ENCODE results near the gene CDC42EP5.
"Not testable (repeated sequence)": the region's sequence is repeated elsewhere in the genome, so short reads cannot be mapped to it uniquely, and the experiment has no call there.

Gene CDC42EP5

GRCh38 chr19:54461210-54461609, 11.9 kb downstream of the CDC42EP5 start:
- no peak for DNase-seq

- DNase-seq, result no peak
These were observed 12.7 kb downstream of the CDC42EP5 start for GRCh38 chr19:54460230-54461005.

DNA sequence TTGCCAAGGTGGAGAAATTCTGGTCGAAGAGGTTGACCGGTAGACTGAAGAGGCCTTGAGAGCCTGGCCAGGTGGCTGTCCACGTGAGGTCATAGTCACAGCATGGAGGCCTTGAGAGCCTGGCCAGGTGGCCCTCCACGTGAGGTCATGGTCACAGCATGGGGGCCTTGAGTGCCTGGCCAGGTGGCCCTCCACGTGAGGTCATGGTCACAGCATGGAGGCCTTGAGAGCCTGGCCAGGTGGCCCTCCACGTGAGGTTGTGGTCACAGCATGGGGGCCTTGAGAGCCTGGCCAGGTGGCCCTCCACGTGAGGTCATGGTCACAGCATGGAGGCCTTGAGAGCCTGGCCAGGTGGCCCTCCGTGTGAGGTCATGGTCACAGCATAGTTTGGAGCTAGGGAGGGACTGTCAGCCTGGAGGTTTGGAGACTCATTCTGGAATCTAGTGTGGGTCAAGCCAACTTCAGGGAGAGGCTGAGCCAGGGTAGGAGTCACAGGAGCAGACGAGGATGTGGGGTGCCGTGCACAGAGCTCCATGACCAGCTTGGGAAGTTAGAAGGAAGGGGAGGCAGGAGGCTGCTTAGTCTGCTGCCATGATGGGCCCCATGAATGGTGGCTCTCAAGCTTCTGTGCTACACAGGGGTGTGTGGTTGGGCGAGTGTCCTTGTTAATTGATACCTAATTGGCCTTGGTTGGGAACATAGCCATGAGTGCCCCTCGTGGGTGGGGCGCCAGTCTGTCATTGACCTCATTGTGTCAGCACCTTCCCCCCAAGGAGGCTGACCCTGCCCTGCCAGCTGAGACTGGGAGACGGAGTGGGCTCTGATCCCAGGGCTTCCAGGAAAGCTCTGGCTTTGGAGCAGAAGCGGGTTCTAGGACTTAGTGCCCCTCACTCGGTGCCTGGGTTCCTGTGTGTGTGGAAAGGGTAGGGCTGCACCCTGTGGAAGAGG, 13.5 kb downstream of the CDC42EP5 start:
- no peak for DNase-seq

DNA sequence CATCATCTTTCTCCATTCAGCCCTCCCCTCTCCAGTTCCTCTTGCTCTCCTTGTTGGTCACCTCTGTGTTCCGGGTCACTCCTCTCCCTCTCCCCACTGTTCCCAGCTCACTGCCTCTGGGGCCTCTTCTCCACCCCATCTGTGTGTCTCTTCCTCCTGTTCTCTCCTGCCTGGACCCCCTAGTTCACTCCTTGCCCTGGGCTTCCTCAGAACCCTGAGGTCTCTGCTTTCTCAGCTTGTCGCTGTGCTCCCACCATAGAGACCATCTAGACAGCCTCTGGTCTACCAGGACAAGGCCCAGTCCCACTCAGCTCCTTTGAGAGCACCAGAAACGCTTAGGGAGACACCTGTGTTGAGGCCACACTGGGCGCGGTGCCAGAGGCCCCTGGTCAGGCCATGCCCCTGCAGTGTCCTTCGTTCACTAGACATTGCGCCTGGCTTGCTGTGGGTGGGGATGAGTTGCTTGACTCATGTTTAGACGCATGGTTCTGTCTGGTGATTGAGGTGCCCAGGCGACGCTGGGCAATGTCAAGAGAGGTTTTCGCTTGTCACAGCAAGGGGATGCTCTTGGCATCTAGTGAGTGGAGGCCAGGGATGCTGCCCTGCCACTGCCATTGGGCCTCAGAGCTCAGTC, 14.3 kb downstream of the CDC42EP5 start:
- no peak for DNase-seq

DNA sequence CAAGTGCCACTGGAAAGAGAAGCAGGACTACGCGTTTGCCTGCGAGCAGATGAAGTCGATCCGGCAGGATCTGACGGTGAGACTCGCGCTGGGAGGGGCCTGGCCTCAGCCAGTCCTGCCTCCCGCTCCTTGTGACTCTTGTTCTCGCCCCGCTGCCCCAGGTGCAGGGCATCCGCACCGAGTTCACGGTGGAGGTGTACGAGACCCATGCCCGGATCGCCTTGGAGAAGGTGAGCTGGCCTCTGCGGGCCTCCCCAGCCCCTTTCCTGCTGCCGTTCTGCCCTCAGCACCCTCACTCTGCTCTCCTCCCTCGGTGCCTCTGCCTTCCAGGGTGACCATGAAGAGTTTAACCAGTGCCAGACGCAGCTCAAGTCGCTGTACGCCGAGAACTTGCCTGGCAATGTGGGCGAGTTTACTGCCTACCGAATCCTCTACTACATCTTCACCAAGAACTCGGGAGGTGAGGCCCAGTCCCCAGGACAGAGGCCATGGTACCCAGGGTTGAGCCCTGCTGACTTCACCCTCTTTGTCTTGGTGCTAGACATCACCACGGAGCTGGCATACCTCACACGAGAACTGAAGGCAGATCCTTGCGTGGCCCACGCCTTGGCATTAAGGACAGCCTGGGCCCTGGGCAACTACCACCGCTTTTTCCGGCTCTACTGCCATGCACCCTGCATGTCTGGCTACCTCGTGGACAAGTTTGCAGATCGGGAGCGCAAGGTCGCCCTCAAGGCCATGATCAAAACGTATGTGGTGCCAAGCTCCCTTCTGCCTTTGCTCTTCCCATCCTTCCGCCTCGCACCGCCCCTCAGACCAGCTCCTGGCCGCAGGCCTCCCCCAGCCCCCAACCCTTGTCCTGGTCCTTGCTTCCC, 15.1 kb downstream of the CDC42EP5 start:
- no peak for DNase-seq

- DNase-seq, result no peak
These were observed 16.4 kb downstream of the CDC42EP5 start for GRCh38 chr19:54456423-54457373.

- no peak for DNase-seq
These were observed 17.2 kb downstream of the CDC42EP5 start for GRCh38 chr19:54455786-54456422.

GRCh38 chr19:54454781-54455675, 18.1 kb downstream of the CDC42EP5 start:
- DNase-seq, result no peak

- DNase-seq, result no peak
These were observed 18.9 kb downstream of the CDC42EP5 start for GRCh38 chr19:54453921-54454780.

- DNase-seq, result no peak
These were observed 20.5 kb downstream of the CDC42EP5 start for GRCh38 chr19:54452626-54453025.

GRCh38 chr19:54451997-54452396, 21.1 kb downstream of the CDC42EP5 start:
- no peak for DNase-seq

- DNase-seq, result no peak
These were observed 21.7 kb downstream of the CDC42EP5 start for GRCh38 chr19:54451331-54451871.

GRCh38 chr19:54449701-54450069, 23.4 kb downstream of the CDC42EP5 start:
- no peak for DNase-seq

DNA sequence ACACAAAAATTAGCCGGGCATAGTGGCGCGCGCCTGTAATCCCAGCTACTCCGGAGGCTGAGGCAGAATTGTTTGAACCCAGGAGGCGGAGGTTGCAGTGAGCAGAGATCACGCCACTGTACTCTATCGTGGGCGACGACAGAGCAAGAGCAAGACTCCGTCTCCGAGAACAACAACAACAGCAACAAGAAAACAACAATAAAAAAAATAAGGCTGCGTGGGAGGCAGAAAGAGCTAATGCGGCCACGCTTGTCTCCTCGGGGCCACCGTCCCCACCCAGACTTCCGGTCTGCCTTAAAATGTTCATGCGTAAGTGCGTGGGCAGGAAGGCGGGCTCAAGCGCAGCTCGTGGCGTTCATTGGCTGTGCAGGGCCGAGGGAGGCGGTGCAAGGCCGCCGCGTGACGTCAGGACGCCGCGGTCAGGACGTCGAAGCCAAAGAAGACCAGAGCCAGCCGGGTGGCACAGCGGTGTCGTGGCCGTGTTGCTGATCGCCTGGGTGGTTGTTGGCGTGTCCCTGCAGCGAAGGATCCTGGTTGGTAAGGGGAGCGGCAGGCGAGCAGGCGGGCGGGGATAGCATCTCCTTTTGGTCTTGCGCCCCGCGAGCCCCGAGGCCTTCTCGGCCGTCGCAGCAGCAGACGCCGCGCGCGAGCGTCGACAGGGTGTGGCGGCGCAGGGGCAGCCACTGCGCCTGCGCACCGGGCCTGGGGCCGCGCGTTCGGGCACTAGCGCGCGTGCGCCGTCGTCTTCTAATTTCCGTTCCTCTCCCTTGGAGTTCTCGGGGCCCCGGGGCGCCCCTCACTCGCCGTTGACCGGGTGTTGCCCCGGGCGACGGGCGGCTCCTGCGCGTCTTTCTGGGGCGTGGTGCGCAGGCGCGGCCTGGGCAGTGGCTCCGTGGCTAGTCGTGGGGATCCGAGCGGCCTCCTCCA, 24.1 kb downstream of the CDC42EP5 start, which contains the start of gene LENG8:
Gene LENG8 (plus strand): TSS at position 426 of the 927 bp plus-strand sequence. CDS start 2,146 bp downstream, outside the sequence.
- DNase-seq, result peak; percentile 82

DNA sequence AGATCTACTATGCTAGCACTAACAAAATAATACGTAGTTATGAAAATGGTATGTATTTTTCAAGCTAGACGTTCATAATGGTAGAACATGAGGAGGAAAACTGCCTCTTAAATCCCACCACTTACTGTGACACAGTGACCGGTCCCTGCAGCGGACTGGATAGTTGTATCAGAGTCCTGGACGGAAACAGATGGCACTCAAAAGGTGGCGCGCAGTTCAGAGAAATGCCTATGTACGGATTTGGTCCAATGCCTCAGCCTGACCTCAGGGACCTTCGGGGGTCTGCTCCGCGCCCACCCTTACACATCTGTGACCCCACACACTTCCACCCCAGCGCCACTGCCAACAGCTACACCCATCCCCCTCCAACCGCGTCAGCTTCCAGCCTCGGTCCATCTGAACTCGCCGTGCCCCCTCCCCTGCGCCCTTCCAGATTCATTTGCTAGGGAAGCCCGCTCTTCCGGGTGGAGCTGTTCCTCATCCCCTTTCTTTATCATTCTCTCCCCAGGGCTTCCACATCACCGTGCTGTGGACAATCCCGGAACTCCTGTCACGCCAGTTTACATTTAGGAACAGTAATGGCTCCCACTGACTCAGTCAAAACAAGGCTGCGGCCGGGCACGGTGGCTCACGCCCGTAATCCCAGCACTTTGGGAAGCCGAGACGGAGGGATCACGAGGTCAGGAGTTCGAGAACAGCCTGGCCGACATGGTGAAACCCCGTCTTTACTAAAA, 24.9 kb downstream of the CDC42EP5 start:
- DNase-seq, result no peak

GRCh38 chr19:54446349-54446748, 26.7 kb downstream of the CDC42EP5 start:
- DNase-seq, result not testable (repeated sequence)

All from 8988T (cell line).